ES-I3 (cell line): Measurements from ENCODE around the gene APBB1.
"Not testable (repeated sequence)": the region's sequence is repeated elsewhere in the genome, so short reads cannot be mapped to it uniquely, and the experiment has no call there.

Experiments used
- H3K36me3 ChIP-seq: 2 replicates; pipeline ENCODE4 v1.6.1; 2013; ENCODE audit warnings: mild to moderate bottlenecking, low read length, control low read depth, moderate library complexity; ENCODE audit not compliant: insufficient read depth
- H3K4me1 ChIP-seq: 2 replicates; pipeline ENCODE4 v1.6.1; 2013; ENCODE audit warnings: mild to moderate bottlenecking, control low read depth, low read length; ENCODE audit not compliant: insufficient read depth
- H3K9ac ChIP-seq: 2 replicates; pipeline ENCODE4 v1.6.1; 2013; ENCODE audit warnings: low read depth, mild to moderate bottlenecking, low read length, moderate library complexity
- H3K9me3 ChIP-seq: 2 replicates; pipeline ENCODE4 v1.6.1; 2013; ENCODE audit warnings: mild to moderate bottlenecking, low read length, moderate library complexity; ENCODE audit not compliant: control insufficient read depth, insufficient read depth

The APBB1 gene

GRCh38 chr11:6405846-6406245 lies 13.0 kb downstream of the APBB1 start:
- H3K9ac ChIP-seq: no peak overlapping the region
- peaks cover 6% of the 10 kb centered on the region; the same call in 1 of the 2 replicates for H3K4me1 ChIP-seq
- no peaks in the 10 kb centered on the region for H3K36me3 ChIP-seq
- H3K9me3 ChIP-seq: no peaks in the 10 kb centered on the region

- H3K9ac ChIP-seq: no peak overlapping the region
- peaks cover 6% of the 10 kb centered on the region; the same call in 1 of the 2 replicates for H3K4me1 ChIP-seq
- H3K36me3 ChIP-seq: no peaks in the 10 kb centered on the region
- H3K9me3 ChIP-seq: no peaks in the 10 kb centered on the region
Measured at GRCh38 chr11:6405052-6405667, 13.7 kb downstream of the APBB1 start.

- H3K36me3 ChIP-seq: no peaks in the 10 kb centered on the region
Measured at GRCh38 chr11:6404342-6405051, 14.4 kb downstream of the APBB1 start.

GRCh38 chr11:6403539-6403938 lies 15.4 kb downstream of the APBB1 start:
- Histone ChIP-seq H3K9ac (no peak overlapping the region), H3K4me1 (peaks cover 6% of the 10 kb centered on the region; the same call in 1 of the 2 replicates), H3K36me3 (no peaks in the 10 kb centered on the region), H3K9me3 (no peaks in the 10 kb centered on the region)

More at GRCh38 chr11:6404342-6405051, 14.4 kb downstream of the APBB1 start:
- no peak overlapping the region for H3K9ac ChIP-seq
- no peaks in the 10 kb centered on the region for H3K9me3 ChIP-seq
- peaks cover 6% of the 10 kb centered on the region; the same call in 1 of the 2 replicates for H3K4me1 ChIP-seq

- no peak overlapping the region for H3K9ac ChIP-seq
- H3K9me3 ChIP-seq: no peaks in the 10 kb centered on the region
- H3K4me1 ChIP-seq: peaks cover 6% of the 10 kb centered on the region; the same call in 1 of the 2 replicates
- H3K36me3 ChIP-seq: no peaks in the 10 kb centered on the region
Measured at GRCh38 chr11:6402561-6402981, 16.3 kb downstream of the APBB1 start.

GRCh38 chr11:6402061-6402470 lies 16.8 kb downstream of the APBB1 start:
- H3K4me1 ChIP-seq: peaks cover 6% of the 10 kb centered on the region; the same call in 1 of the 2 replicates
- H3K36me3 ChIP-seq: no peaks in the 10 kb centered on the region
- H3K9me3 ChIP-seq: no peaks in the 10 kb centered on the region
- H3K9ac ChIP-seq: no peak overlapping the region

- Histone ChIP-seq H3K36me3 (no peaks in the 10 kb centered on the region), H3K4me1 (peaks cover 6% of the 10 kb centered on the region; the same call in 1 of the 2 replicates), H3K9me3 (no peaks in the 10 kb centered on the region), H3K9ac (no peak overlapping the region)
Measured at GRCh38 chr11:6401464-6401863, 17.4 kb downstream of the APBB1 start.

GRCh38 chr11:6400431-6401345 lies 18.2 kb downstream of the APBB1 start:
- Histone ChIP-seq H3K9me3 (no peaks in the 10 kb centered on the region), H3K36me3 (no peaks in the 10 kb centered on the region), H3K9ac (no peak overlapping the region), H3K4me1 (peaks cover 6% of the 10 kb centered on the region; the same call in 1 of the 2 replicates)

GRCh38 chr11:6397636-6398035 lies 21.3 kb downstream of the APBB1 start:
- no peaks in the 10 kb centered on the region for H3K4me1 ChIP-seq
- H3K9me3 ChIP-seq: no peaks in the 10 kb centered on the region
- no peaks in the 10 kb centered on the region for H3K36me3 ChIP-seq
- no peak overlapping the region for H3K9ac ChIP-seq

- H3K4me1 ChIP-seq: no peaks in the 10 kb centered on the region
- H3K36me3 ChIP-seq: no peaks in the 10 kb centered on the region
- H3K9me3 ChIP-seq: no peaks in the 10 kb centered on the region
- H3K9ac ChIP-seq: no peak overlapping the region
Measured at GRCh38 chr11:6397156-6397555, 21.7 kb downstream of the APBB1 start.

GRCh38 chr11:6395470-6396060 lies 23.3 kb downstream of the APBB1 start:
- Histone ChIP-seq H3K9me3 (no peaks in the 10 kb centered on the region), H3K36me3 (no peaks in the 10 kb centered on the region), H3K9ac (no peak overlapping the region), H3K4me1 (no peaks in the 10 kb centered on the region)

GRCh38 chr11:6393989-6394670 lies 24.8 kb downstream of the APBB1 start:
- H3K4me1 ChIP-seq: peaks cover 4% of the 10 kb centered on the region; the same call in 1 of the 2 replicates
- H3K9ac ChIP-seq: no peak overlapping the region
- no peaks in the 10 kb centered on the region for H3K36me3 ChIP-seq
- H3K9me3 ChIP-seq: no peaks in the 10 kb centered on the region

- H3K36me3 ChIP-seq, H3K9me3 ChIP-seq, H3K9ac ChIP-seq: not testable (repeated sequence)
- H3K4me1 ChIP-seq: peaks cover 14% of the 10 kb centered on the region; the same call in 1 of the 2 replicates
Measured at GRCh38 chr11:6392251-6392650, 26.6 kb downstream of the APBB1 start.
